ENCODE results near the gene TNNI3K. TPM values are rescaled to one million over a fixed set of nuclear protein-coding genes. Genes with fewer than 3 reads are reported as not detected.
"Not testable (repeated sequence)": the region's sequence is repeated elsewhere in the genome, so short reads cannot be mapped to it uniquely, and the experiment has no call there.

TNNI3K gene
- 1 to 10 TPM in 1 of 3 donors, under 1 TPM in 2; 0.16 to 1.7 (median 0.70) TPM for polyA plus RNA-seq

- 17 to 84% (median 77%) methylated on average over 2 of the region's 2 CpGs for WGBS, 3 donors
- no peak within 1 kb of the TSS for H3K27ac ChIP-seq (ENCODE audit: low read depth, low read length)
Observed at GRCh38 chr1:74235153-74235552, at the start of gene TNNI3K. TNNI3K (plus strand) TSS chr1:74235387; CDS start chr1:74235452, 65 bp downstream.

GRCh38 chr1:74193908-74194307 lies 41.3 kb upstream of the TNNI3K start:
- 57 to 83% (median 67%) methylated on average over 2 of the region's 2 CpGs for WGBS, 3 donors
- H3K27ac ChIP-seq (ENCODE audit: low read depth, low read length) = no peak overlapping the region

GRCh38 chr1:74195339-74195738 lies 39.8 kb upstream of the TNNI3K start:
- no peak overlapping the region for H3K27ac ChIP-seq (ENCODE audit: low read depth, low read length)

GRCh38 chr1:74197255-74197654 lies 37.9 kb upstream of the TNNI3K start:
- 84 to 89% (median 86%) methylated on average over 5 of the region's 5 CpGs for WGBS, 3 donors
- H3K27ac ChIP-seq (ENCODE audit: low read depth, low read length) = no peak overlapping the region

- H3K27ac ChIP-seq (ENCODE audit: low read depth, low read length) = no peak within 1 kb of the TSS
- 2 to 4% (median 3%) methylated on average over 40 to 41 of the region's 41 CpGs for WGBS, 3 donors
Observed at GRCh38 chr1:74197657-74198552, 37.3 kb upstream of the TNNI3K start, which contains the start of the genes FPGT and LRRIQ3. FPGT (plus strand) TSS chr1:74198242; CDS start chr1:74198279, 37 bp downstream. LRRIQ3 (minus strand) TSS chr1:74198176; CDS start chr1:74183684, 14,492 bp downstream.

GRCh38 chr1:74199504-74199903 lies 35.7 kb upstream of the TNNI3K start:
- WGBS, 3 donors = 53 to 86% (median 60%) methylated on average over 5 of the region's 5 CpGs
- H3K27ac ChIP-seq (ENCODE audit: low read depth, low read length) = no peak overlapping the region

GRCh38 chr1:74205266-74205665 lies 29.9 kb upstream of the TNNI3K start:
- no peak overlapping the region for H3K27ac ChIP-seq (ENCODE audit: low read depth, low read length)
- 85 to 89% (median 85%) methylated on average over 2 of the region's 2 CpGs for WGBS, 3 donors

- no peak overlapping the region for H3K27ac ChIP-seq (ENCODE audit: low read depth, low read length)
- WGBS, 3 donors = 94 to 98% (median 98%) methylated on average over 1 of the region's 1 CpG
Observed at GRCh38 chr1:74215229-74215628, 20.0 kb upstream of the TNNI3K start.

- no peak overlapping the region for H3K27ac ChIP-seq (ENCODE audit: low read depth, low read length)
- WGBS, 3 donors = 95 to 98% (median 95%) methylated on average over 5 of the region's 5 CpGs
Observed at GRCh38 chr1:74222701-74223100, 12.5 kb upstream of the TNNI3K start.

- 62 to 86% (median 81%) methylated on average over 3 of the region's 3 CpGs for WGBS, 3 donors
- H3K27ac ChIP-seq (ENCODE audit: low read depth, low read length) = no peak overlapping the region
Observed at GRCh38 chr1:74223453-74223852, 11.7 kb upstream of the TNNI3K start.

GRCh38 chr1:74236440-74236839 lies 1.3 kb downstream of the TNNI3K start:
- no peak overlapping the region for H3K27ac ChIP-seq (ENCODE audit: low read depth, low read length)
- WGBS, 3 donors = 90 to 96% (median 95%) methylated on average over 3 of the region's 3 CpGs

GRCh38 chr1:74237035-74237434 lies 1.8 kb downstream of the TNNI3K start:
- 55 to 92% (median 77%) methylated on average over 1 of the region's 1 CpG for WGBS, 3 donors
- no peak overlapping the region for H3K27ac ChIP-seq (ENCODE audit: low read depth, low read length)

- H3K27ac ChIP-seq (ENCODE audit: low read depth, low read length) = no peak overlapping the region
- WGBS, 3 donors = 88 to 93% (median 92%) methylated on average over 4 of the region's 4 CpGs
Observed at GRCh38 chr1:74237787-74238186, 2.6 kb downstream of the TNNI3K start.

- 6 to 16% (median 14%) methylated on average over 2 of the region's 2 CpGs for WGBS, 3 donors
- no peak overlapping the region for H3K27ac ChIP-seq (ENCODE audit: low read depth, low read length)
Observed at GRCh38 chr1:74245168-74245772, 10.1 kb downstream of the TNNI3K start.

- H3K27ac ChIP-seq (ENCODE audit: low read depth, low read length) = no peak overlapping the region
- 85 to 87% (median 85%) methylated on average over 2 of the region's 2 CpGs for WGBS, 3 donors
Observed at GRCh38 chr1:74246315-74246714, 11.1 kb downstream of the TNNI3K start.

- WGBS, 3 donors = 88 to 94% (median 93%) methylated on average over 18 to 22 of the region's 22 CpGs
- H3K27ac ChIP-seq (ENCODE audit: low read depth, low read length) = no peak overlapping the region
Observed at GRCh38 chr1:74247881-74248528, 12.8 kb downstream of the TNNI3K start.

GRCh38 chr1:74253243-74253824 lies 18.1 kb downstream of the TNNI3K start:
- not testable (repeated sequence) for H3K27ac ChIP-seq (ENCODE audit: low read depth, low read length)
- WGBS, 3 donors = 86 to 90% (median 88%) methylated on average over 26 to 32 of the region's 32 CpGs

GRCh38 chr1:74266001-74266400 lies 30.8 kb downstream of the TNNI3K start:
- 88 to 93% (median 91%) methylated on average over 3 of the region's 3 CpGs for WGBS, 3 donors
- no peak overlapping the region for H3K27ac ChIP-seq (ENCODE audit: low read depth, low read length)

GRCh38 chr1:74271503-74271902 lies 36.3 kb downstream of the TNNI3K start:
- WGBS, 3 donors = 42 to 85% (median 81%) methylated on average over 2 of the region's 2 CpGs
- no peak overlapping the region for H3K27ac ChIP-seq (ENCODE audit: low read depth, low read length)

Measured in adipose tissue (tissue), 3 donors.